Endothelial cell of umbilical vein (primary cell): ENCODE measurements around the gene UVRAG. TPM values are rescaled to one million over a fixed set of nuclear protein-coding genes. Genes with fewer than 3 reads are reported as not detected.
A peak's percentile ranks its signal among the peaks of the same experiment; 100 is the strongest.

Source experiments
- BruUV-seq: library from RNA; stranded (reverse); fragments of 400-500 nt; replicated peaks from 2 replicates; lab custom pipeline; 2021; lab: Mats Ljungman, UMichigan
- CTCF ChIA-PET: fragments of 300-600, 350-600 bp; sonication (Branson Sonifier 250); formaldehyde crosslinking; loops from one replicate; lab custom pipeline; 2021; ENCODE audit warnings: antibody characterized with exemption, inconsistent platforms; lab: Charles Lee
- POLR2A ChIA-PET: fragments of 300-600, 350-600 bp; sonication (Branson Sonifier 250); formaldehyde crosslinking; loops from one replicate; lab custom pipeline; 2021; ENCODE audit warnings: antibody characterized with exemption, inconsistent platforms; lab: Charles Lee
- DNase-seq: peaks from one replicate; pipeline ENCODE4 v3.0.0-alpha.2; 2011; ENCODE audit warnings: low read depth, low spot score
- FAIRE-seq: peaks from 2 replicates; lab custom pipeline; 2011; peaks lifted over from hg19 to GRCh38; lab: Jason Lieb, UNC
- H2AFZ ChIP-seq: 2 replicates; pipeline ENCODE4 v1.6.0; 2012; ENCODE audit warnings: low read depth, low read length, control low read depth, inconsistent platforms
- H3K27ac ChIP-seq: 2 replicates; pipeline ENCODE4 v1.5.1; 2011; ENCODE audit warnings: low read depth, mild to moderate bottlenecking, control low read depth, low read length, moderate library complexity; ENCODE audit not compliant: insufficient read depth
- H3K27me3 ChIP-seq, 2 experiments: 2 replicates each; pipeline versions ENCODE4 v1.6.0 to v1.6.1; 2011; ENCODE audit warnings: low read length in 2 of 2, mixed read lengths in 1 of 2; ENCODE audit not compliant: control insufficient read depth in 2 of 2, insufficient read depth in 2 of 2
- H3K36me3 ChIP-seq, 2 experiments: 2 replicates in 1 of 2; 3 replicates in 1 of 2; pipeline ENCODE4 v1.5.1; 2011; ENCODE audit warnings: low read length in 2 of 2, mild to moderate bottlenecking in 1 of 2, moderate library complexity in 1 of 2; ENCODE audit not compliant: control insufficient read depth in 2 of 2, insufficient read depth in 2 of 2; ENCODE audit errors: extremely low read depth in 1 of 2
- H3K4me1 ChIP-seq: 3 replicates; pipeline ENCODE4 v1.5.1; 2011; ENCODE audit warnings: mild to moderate bottlenecking, low read length; ENCODE audit not compliant: control insufficient read depth, insufficient read depth; ENCODE audit errors: extremely low read depth
- H3K4me2 ChIP-seq: 2 replicates; pipeline ENCODE4 v1.6.1; 2011; ENCODE audit warnings: low read length, control low read depth, mixed read lengths; ENCODE audit not compliant: insufficient read depth
- H3K4me3 ChIP-seq, 3 experiments: fragments of 200-600 bp in 1 of 3; sonication (generic), shearing (Covaris generic) in 1 of 3; replicated peaks in 1 of 3; 2 replicates each; pipeline ENCODE4 v1.5.1; 2011 to 2016; ENCODE audit warnings: control low read depth in 3 of 3, low read length in 3 of 3, mild to moderate bottlenecking in 2 of 3, inconsistent platforms in 1 of 3, low read depth in 1 of 3, moderate library complexity in 1 of 3; ENCODE audit not compliant: insufficient read depth in 1 of 3
- H3K79me2 ChIP-seq: 2 replicates; pipeline ENCODE4 v1.6.0; 2012; ENCODE audit warnings: low read length, inconsistent platforms; ENCODE audit not compliant: control insufficient read depth, insufficient read depth
- H3K9ac ChIP-seq: replicated peaks from 2 replicates; pipeline ENCODE3; 2011; ENCODE audit warnings: low read length, control low read depth; ENCODE audit not compliant: insufficient read depth; ENCODE audit errors: extremely low read depth
- H3K9me1 ChIP-seq: replicated peaks from 3 replicates; pipeline ENCODE4 v1.6.0; 2011; ENCODE audit warnings: mild to moderate bottlenecking, low read length; ENCODE audit not compliant: control insufficient read depth, insufficient read depth; ENCODE audit errors: extremely low read depth
- H3K9me3 ChIP-seq: replicated peaks from 2 replicates; pipeline ENCODE4 v1.5.1; 2012; ENCODE audit warnings: low read length, inconsistent platforms; ENCODE audit not compliant: control insufficient read depth, insufficient read depth
- H4K20me1 ChIP-seq: replicated peaks from 2 replicates; pipeline ENCODE3; 2011; ENCODE audit warnings: mild to moderate bottlenecking, low read length; ENCODE audit not compliant: control insufficient read depth, insufficient read depth; ENCODE audit errors: extremely low read depth
- EZH2 ChIP-seq: IDR thresholded peaks from 2 replicates; pipeline ENCODE4 v1.6.1; 2012; ENCODE audit warnings: borderline replicate concordance, low read depth, mild to moderate bottlenecking, moderate library complexity, low read length, inconsistent platforms; ENCODE audit not compliant: severe bottlenecking
- FOS ChIP-seq: IDR thresholded peaks from 2 replicates; pipeline ENCODE4 v1.6.1; 2011; ENCODE audit warnings: mild to moderate bottlenecking, low read length, moderate library complexity, borderline replicate concordance; ENCODE audit not compliant: insufficient read depth
- JUN ChIP-seq: IDR thresholded peaks from 2 replicates; pipeline ENCODE4 v1.6.1; 2011; ENCODE audit warnings: borderline replicate concordance, low read depth; ENCODE audit not compliant: insufficient read length, insufficient read depth
- MYC ChIP-seq: IDR thresholded peaks from one replicate; pipeline ENCODE4 v1.6.1; 2011; ENCODE audit warnings: mild to moderate bottlenecking, low read depth, low read length
- POLR2A ChIP-seq: IDR thresholded peaks from 2 replicates; pipeline ENCODE4 v1.6.1; 2012; ENCODE audit warnings: low read depth, mild to moderate bottlenecking, control low read depth, low read length
- POLR2AphosphoS5 ChIP-seq: IDR thresholded peaks from 2 replicates; pipeline ENCODE4 v1.6.1; 2012; ENCODE audit warnings: low read depth, mild to moderate bottlenecking, control low read depth, low read length, moderate library complexity; ENCODE audit not compliant: insufficient read depth
- dilution Hi-C: fragments of 300-500 bp; cut with MboI; formaldehyde crosslinking; loops from one replicate; pipeline ENCODE4 v1.15.0; 2019; ENCODE audit warnings: low sequenced_read_pairs; ENCODE audit not compliant: extremely low pct_ligation_motif_present
- intact Hi-C: fragments of 100-400 bp; cut with micrococcal nuclease; formaldehyde crosslinking; loops from one replicate; pipeline ENCODE4 v1.10.0; 2022
- polyA plus RNA-seq, 4 experiments: library from polyadenylated mRNA; depleted of rRNA in 3 of 4; stranded (reverse) in 3 of 4; unstranded in 1 of 4; fragments of >200 nt; gene quantifications; 2 replicates each; pipeline versions ENCODE4 v1.2.1 to v1.2.3, GENCODE V29; 2011 to 2012; ENCODE audit warnings: missing spikeins in 1 of 4
- total RNA-seq: library from RNA; stranded (reverse); gene quantifications from 2 replicates; pipeline ENCODE4 v1.2.3, GENCODE V29; 2021
- TF ChIP-seq, protein P1 (sequence below), 2 donors: IDR thresholded peaks; 1 replicate in 1 of 2; 2 replicates in 1 of 2; pipeline ENCODE4 v1.5.1; 2011; ENCODE audit warnings: low read length in 2 of 2, mild to moderate bottlenecking in 2 of 2, moderate library complexity in 2 of 2, control low read depth in 1 of 2, inconsistent platforms in 1 of 2, low read depth in 1 of 2; ENCODE audit not compliant: insufficient read depth in 1 of 2; ENCODE audit errors: extremely low read depth in 1 of 2
- TF ChIP-seq, protein P2 (sequence below): IDR thresholded peaks from 2 replicates; pipeline ENCODE4 v1.6.1; 2011; ENCODE audit not compliant: insufficient read depth, insufficient read length

The UVRAG gene
- total and polyA plus RNA-seq, 2 donors (not counting 3 experiments of a cell fraction or from before 2014, with no cell fraction given): 21.2 to 65.6 TPM

DNA sequence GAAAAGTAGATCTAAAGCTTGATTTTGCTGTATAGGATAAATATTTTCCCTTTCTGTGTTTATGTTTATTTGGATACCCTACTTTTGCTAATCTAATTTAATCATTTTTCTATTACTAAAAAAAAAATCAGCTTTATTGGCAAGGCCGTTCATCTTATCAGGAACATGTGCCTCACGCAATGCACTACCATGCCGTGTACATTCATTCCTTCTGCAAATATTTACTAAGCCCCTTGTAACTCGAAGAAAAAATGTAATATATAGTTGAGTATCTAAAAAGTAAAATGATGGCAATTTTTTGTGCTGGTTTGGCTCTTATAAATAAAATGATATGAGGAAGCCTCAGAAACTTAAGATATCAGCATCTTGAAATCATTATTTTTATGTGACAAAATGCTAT, 8.9 kb downstream of the UVRAG start:
- POLR2A ChIA-PET: interaction anchor here (0.6 to 1.1 kb wide), 2 partner anchors 10 to 549 kb away, joined by 3 read pairs; no protein-coding TSS in a partner anchor
- Histone ChIP-seq H4K20me1 (no peaks in the 10 kb centered on the region), H3K36me3 (peaks cover 0 to 2% of the 10 kb centered on the region in 2 experiments), H3K4me1 (peaks cover 48% of the 10 kb centered on the region), H3K4me3 (peak overlapping the region in 1 of 3 experiments; percentile 32), H3K27me3 (no peaks in the 10 kb centered on the region), H3K9me1 (no peaks in the 10 kb centered on the region), H3K9me3 (no peaks in the 10 kb centered on the region), H3K27ac (peak overlapping the region; percentile 31), H3K4me2 (peak overlapping the region; percentile 79), H3K9ac (peak overlapping the region; percentile 39), H3K79me2 (peaks cover 81% of the 10 kb centered on the region), H2AFZ (no peak overlapping the region)
- no peak for FAIRE-seq
- CTCF ChIA-PET: interaction anchor here (1.0 to 5.3 kb wide), 5 partner anchors 8 to 44 kb away, joined by 3 to 28 read pairs (median 13); partner anchors contain the start of gene UVRAG
- DNase-seq: peak; percentile 50
- dilution Hi-C loops: no loop called here
- no peak for TF ChIP-seq MYC
- TF ChIP-seq, protein P1, sequence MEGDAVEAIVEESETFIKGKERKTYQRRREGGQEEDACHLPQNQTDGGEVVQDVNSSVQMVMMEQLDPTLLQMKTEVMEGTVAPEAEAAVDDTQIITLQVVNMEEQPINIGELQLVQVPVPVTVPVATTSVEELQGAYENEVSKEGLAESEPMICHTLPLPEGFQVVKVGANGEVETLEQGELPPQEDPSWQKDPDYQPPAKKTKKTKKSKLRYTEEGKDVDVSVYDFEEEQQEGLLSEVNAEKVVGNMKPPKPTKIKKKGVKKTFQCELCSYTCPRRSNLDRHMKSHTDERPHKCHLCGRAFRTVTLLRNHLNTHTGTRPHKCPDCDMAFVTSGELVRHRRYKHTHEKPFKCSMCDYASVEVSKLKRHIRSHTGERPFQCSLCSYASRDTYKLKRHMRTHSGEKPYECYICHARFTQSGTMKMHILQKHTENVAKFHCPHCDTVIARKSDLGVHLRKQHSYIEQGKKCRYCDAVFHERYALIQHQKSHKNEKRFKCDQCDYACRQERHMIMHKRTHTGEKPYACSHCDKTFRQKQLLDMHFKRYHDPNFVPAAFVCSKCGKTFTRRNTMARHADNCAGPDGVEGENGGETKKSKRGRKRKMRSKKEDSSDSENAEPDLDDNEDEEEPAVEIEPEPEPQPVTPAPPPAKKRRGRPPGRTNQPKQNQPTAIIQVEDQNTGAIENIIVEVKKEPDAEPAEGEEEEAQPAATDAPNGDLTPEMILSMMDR (IDR thresholded peaks at IDR 0.05; ENCODE audit: extremely low read depth in 1 of 2, insufficient read depth in 1 of 2, low read depth in 1 of 2, low read length in 2 of 2): no peak
- TF ChIP-seq POLR2A: no peak
- TF ChIP-seq EZH2: no peak
- no peak for TF ChIP-seq POLR2AphosphoS5
- TF ChIP-seq, protein P2, sequence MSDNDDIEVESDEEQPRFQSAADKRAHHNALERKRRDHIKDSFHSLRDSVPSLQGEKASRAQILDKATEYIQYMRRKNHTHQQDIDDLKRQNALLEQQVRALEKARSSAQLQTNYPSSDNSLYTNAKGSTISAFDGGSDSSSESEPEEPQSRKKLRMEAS: no peak
- no peak for TF ChIP-seq JUN
- no peak for TF ChIP-seq FOS
- intact Hi-C loops: no loop called here
- BruUV-seq: no TSS peak
